Left forelimb (tissue), 1 donor: Measurements from ENCODE around the gene BFSP2.

Source experiments
- DNase-seq: peaks from one replicate; pipeline ENCODE4 v3.0.0-alpha.2; 2018; ENCODE audit warnings: low spot score

BFSP2 gene

DNA sequence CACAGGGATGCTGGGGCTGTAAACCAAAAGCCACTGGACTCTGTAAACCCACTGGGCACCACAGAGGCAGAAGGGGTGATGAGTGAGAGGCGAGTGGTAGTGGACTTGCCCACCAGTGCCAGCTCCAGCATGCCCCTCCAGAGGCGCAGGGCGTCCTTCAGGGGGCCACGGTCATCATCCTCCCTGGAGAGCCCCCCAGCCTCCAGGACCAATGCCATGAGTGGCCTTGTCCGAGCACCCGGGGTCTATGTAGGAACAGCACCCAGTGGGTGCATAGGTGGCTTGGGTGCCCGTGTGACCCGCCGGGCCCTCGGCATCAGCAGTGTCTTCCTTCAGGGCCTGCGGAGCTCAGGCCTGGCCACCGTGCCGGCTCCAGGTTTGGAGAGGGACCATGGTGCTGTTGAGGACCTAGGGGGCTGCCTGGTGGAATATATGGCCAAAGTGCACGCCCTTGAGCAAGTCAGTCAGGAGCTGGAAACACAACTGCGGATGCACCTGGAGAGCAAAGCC is at the start of gene BFSP2:
TSS of gene BFSP2 (plus strand) at position 51 of the 510 bp plus-strand sequence. CDS start at position 79, 28 bp downstream.
- no peak for DNase-seq

DNA sequence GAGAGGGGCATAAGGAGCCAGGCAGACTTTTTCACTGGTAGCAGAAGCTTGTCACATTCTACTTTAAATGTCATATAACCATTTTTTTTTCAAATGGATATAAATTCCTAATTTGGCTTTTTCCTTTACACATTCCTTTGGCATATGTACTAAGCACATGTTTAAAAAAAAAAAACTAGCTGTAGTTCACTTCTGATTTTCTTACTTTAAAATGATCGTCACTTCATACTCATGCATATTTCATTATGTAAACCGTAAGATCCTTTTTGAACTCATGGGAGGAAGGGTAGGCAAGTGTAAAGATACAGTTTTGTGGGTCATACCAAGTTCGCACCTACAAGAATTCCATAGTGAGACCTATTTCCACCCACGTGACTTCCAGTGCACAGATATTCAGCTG is 45.1 kb upstream of the BFSP2 start:
- DNase-seq, result no peak

DNA sequence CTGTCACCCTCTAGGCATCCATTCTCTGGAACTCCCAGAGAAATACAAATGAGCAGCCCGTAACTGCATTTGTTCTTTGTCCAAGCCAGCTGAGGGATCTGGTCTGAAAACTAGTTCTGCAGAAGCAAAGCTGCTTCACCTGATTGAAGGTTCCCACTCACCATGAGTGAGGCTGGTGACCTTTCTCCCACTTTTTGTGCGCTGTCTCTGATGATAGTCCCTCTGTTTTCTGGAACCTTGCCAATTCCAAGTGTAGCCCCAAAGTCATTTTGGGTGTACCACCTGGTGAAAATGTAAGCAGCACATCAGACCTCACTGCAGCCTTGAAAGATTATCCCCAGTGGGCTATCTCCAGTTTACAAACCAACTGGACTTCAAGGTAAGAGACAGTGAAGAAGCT is 39.4 kb upstream of the BFSP2 start:
- DNase-seq, result no peak

GRCh38 chr3:133361011-133361410 is 38.8 kb upstream of the BFSP2 start:
- no peak for DNase-seq

DNA sequence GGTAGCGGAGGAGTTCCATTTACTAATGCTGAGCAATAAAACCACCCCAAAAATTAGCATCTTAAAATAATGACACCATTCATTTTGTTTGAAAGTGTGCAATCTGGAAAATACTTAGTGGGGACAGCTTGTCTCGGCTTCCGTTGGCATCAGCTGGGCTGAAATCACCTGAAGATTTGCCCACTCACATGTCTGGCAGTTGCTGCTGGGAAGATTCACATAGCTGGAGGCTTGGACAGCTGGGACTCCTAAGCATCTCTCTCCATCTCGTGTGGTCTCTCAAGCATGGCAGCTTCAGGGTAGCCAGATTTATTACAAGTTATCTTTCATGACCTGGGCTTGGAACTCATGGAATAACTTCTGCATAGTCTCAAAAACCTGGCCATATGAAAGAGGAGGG is 38.4 kb upstream of the BFSP2 start:
- DNase-seq, result no peak

DNA sequence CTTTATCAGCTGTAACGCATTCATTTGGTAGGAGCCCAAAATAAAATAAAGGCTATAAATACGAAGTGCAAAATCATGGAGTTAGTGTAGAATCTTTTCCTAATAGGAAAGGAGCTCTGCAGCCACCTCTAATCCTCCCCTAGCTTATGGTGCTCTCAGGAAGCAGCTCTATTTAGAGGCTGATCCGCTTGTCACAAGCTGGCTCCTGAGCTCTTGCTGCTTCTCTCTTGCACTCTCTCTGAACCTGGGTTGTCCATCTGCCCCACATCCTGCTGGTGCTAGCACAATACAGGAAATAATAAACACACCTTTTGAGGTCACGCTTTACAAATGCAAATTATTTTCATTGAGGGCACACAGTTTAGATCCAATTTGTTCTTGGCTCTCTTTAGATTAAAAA is 37.3 kb upstream of the BFSP2 start:
- no peak for DNase-seq

- DNase-seq, result no peak
Measured at GRCh38 chr3:133364704-133365103, 35.2 kb upstream of the BFSP2 start.

DNA sequence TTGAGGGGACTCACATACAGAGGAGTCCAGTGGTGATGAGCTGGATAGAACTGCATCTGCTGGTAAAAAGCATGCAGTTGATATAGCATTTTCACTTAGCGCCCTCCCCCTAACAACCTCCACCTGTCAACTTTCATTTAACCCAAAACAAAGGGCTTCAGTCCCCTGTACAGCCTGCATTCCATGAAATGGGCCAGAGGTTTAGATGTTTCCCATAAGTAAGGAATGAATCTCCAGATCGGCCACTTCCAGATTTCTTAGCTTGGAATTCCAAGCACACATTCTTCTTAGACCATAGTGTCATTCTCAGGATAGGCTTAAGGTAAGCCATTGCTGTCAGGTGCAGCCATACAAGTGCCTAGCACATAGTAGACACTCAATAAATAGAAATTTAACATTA is 32.9 kb upstream of the BFSP2 start:
- no peak for DNase-seq

GRCh38 chr3:133367403-133367802 is 32.5 kb upstream of the BFSP2 start:
- no peak for DNase-seq

DNA sequence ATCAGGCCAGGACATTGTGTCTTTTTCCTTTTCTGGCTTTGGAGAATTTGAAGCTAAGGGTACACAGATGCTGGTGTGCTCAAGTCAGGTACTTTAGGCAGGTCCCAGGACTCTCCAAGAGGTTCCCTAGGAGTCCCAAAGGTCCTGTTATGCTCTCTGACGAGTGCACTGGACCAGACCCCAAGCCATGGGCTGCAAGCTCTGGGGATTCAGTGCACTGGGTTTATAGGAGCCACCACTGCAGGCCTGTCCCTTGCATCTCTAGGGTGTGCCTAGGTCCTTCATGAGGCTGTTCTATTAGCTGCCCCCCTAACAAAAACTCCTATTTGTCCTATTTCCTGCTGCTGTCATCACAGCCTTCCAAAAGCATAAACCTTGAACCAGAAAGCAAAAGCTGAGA is 31.9 kb upstream of the BFSP2 start:
- DNase-seq, result no peak

- DNase-seq, result no peak
Measured at GRCh38 chr3:133368371-133369067, 31.3 kb upstream of the BFSP2 start.

DNA sequence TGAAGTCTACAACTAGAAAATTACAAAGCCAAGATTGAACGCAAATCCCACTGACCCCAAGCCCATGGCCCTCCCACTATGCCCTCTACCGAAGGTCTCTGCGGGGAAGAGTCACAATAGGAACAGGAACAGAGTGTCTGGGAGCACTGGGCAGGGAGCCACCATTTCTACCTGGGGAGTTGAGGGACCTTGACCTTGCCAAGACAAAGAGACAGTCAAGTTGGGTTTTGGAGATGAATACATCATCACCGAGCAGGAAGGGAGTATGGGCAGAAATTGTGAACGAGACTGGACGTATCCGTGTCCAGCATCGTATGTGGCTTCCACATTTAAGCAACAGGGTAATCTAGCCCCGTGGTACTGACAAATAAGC is 30.8 kb upstream of the BFSP2 start:
- no peak for DNase-seq

GRCh38 chr3:133371181-133371580 is 28.7 kb upstream of the BFSP2 start:
- DNase-seq, result no peak

DNA sequence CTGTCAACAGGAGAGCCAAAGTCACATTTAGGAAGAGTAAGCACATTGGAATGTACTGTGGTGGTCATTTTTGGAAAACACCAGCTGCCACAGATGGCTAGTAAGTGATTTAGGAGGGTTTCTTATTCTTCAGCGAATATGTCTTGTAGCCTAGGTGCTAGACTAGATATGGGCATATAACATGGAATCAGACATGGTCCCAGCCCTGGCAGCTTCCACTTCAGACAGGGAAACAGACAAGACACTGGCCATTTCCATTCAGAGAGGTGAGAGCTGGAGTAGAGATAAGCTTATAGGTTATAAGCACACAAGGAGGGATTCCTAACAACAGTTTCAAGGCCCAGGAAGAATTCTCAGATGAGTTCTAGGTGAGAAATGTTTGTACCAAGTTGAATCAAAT is 28.2 kb upstream of the BFSP2 start:
- no peak for DNase-seq

DNA sequence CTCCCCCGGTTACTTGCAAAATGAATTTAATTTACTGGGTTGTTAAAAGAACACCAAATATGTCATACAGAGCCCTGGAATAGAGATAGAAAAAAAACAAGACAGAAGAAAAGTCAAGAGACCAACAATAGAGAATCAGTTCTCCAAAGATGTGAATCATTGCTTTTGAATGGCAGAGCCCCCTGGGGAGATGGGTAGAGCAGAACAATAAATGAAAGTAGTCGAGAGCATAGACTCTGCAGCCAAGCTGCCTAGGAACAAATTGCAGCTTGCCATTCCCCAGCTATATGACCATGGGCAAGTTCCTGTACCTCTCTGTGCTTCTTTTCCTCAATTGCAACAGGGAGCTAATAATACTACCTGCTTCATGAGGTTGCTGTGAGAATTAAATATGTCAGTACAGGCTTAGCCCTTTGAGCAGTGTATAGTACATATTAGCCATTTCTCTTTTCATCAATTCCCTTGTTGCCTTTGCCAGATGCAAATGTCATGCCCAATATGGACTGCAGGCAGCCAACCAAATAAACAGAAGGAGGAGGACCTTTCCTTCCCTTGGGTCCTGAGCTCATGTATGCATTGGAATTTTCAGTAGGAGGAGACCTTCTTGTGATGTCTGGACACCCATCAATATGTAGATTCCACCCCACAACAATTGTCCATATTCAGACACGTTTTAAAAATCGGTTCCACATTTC is 25.0 kb upstream of the BFSP2 start:
- DNase-seq, result no peak

GRCh38 chr3:133375403-133375745 is 24.5 kb upstream of the BFSP2 start:
- no peak for DNase-seq

DNA sequence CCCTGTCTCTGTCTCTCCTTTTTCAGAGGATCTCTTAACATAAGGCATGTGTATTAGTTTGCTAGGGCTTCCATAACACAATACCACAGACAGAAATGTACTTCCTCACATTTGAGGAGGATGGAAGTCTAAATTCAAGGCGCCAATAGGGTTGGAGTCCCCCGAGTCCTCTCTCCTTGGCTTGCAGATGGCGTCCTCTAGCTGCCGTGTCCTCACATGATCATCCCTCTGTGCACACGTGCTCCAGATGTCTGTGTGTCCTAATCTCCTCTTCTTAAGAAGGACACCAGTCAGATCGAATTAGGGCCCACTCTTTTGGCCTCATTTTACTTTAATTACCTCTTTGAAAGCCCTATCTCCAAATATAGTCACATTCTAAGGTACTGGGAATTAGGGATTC is 23.0 kb upstream of the BFSP2 start:
- DNase-seq, result no peak

GRCh38 chr3:133377396-133377795 is 22.5 kb upstream of the BFSP2 start:
- DNase-seq, result no peak

DNA sequence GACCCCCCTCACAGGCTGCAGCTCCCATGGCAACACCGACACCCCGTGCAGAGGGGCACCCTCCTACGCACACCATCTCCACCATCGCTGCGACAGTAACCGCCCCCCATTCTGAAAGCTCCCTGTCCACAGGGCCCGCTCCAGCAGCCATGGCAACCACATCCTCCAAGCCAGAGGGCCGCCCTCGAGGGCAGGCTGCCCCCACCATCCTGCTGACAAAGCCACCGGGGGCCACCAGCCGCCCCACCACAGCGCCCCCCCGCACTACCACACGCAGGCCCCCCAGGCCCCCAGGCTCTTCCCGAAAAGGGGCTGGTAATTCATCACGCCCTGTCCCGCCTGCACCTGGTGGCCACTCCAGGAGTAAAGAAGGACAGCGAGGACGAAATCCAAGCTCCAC is 19.9 kb upstream of the BFSP2 start:
- DNase-seq, result no peak

GRCh38 chr3:133380481-133381225 is 19.2 kb upstream of the BFSP2 start:
- DNase-seq, result peak; percentile 45

DNA sequence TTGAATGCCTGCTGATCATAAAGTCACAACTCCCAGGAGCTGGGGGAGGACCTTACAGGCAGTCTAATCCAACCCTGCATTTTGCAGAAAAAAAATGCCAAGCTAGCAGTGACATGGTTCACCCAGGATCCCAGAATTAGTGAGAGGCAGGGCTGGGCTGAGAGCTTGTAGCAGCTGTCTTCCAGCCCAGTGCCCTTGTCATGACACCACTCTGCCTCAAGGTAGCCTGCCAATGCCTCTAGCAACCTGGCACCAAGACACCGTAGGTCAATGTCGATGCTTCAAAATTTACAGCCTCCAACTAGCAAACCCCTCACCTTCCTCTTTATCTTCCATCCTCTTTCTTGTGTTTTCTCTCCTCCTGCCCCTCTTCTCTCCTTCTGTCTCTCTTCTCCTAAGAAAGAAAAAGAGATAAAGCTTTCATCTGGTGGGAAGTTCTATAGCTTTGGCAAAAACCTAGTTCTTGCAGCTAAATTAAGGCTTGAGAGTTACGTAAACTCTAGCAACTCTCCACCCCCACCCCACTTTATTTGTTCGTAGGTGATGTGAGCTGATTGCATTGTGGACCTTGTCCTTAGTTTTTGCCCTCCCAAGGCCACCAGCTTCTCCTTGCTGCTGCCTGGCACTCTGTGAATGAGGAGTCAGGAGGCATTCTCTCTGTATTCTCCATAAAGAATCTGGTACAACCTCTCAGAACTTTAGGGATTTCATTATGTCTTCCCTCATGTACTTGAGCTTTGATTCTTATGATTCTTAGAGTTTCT is 18.3 kb upstream of the BFSP2 start:
- DNase-seq, result no peak

GRCh38 chr3:133383175-133383574 is 16.7 kb upstream of the BFSP2 start:
- DNase-seq, result no peak
